Esophagus muscularis mucosa (tissue), 4 donors: Measurements from ENCODE around the gene SIRT4.
A peak's percentile ranks its signal among the peaks of the same experiment; 100 is the strongest.

Experiments used
- CTCF ChIP-seq, 3 experiments: fragments of 200-600 bp in 2 of 3; fragments of 450-650 bp in 1 of 3; sonication (generic) in 2 of 3; IDR thresholded peaks; one replicate each; pipeline ENCODE4 v1.5.1; 2017 to 2019; ENCODE audit warnings: antibody characterized with exemption in 3 of 3, mild to moderate bottlenecking in 2 of 3, moderate library complexity in 1 of 3
- EP300 ChIP-seq: sonication (generic); formaldehyde crosslinking; IDR thresholded peaks from one replicate; pipeline ENCODE4 v1.6.1; 2017; ENCODE audit warnings: antibody characterized with exemption
- POLR2AphosphoS5 ChIP-seq, 2 donors: sonication (generic); formaldehyde crosslinking; IDR thresholded peaks; one replicate each; pipeline ENCODE4 v1.6.1; 2017; ENCODE audit warnings: antibody characterized with exemption in 2 of 2

GRCh38 chr12:120317224-120318105 lies 15.3 kb downstream of the SIRT4 start:
- TF ChIP-seq CTCF (IDR thresholded peaks at IDR 0.05) (peak; percentile 46 to 76 (median 62)), POLR2AphosphoS5 (IDR thresholded peaks at IDR 0.05) (peak; percentile 94 to 95), EP300 (no peak)
